Upper lobe of left lung (tissue), 4 donors: ENCODE measurements around the gene GAST.
A peak's percentile ranks its signal among the peaks of the same experiment; 100 is the strongest.

ENCODE experiments used
- CTCF ChIP-seq, 6 experiments: fragments of 450-650 bp in 4 of 6; fragments of 200-600 bp in 2 of 6; sonication (generic) in 2 of 6; IDR thresholded peaks; one replicate each; pipeline ENCODE4 v1.5.1; 2016 to 2019; ENCODE audit warnings: antibody characterized with exemption in 6 of 6
- EP300 ChIP-seq, 4 donors: sonication (generic); formaldehyde crosslinking; IDR thresholded peaks; one replicate each; pipeline ENCODE4 v1.5.1; 2017; ENCODE audit warnings: antibody characterized with exemption in 4 of 4, control low read depth in 2 of 4
- POLR2A ChIP-seq, 4 donors: fragments of 450-650 bp; IDR thresholded peaks; one replicate each; pipeline ENCODE4 v1.5.1; 2016 to 2017; ENCODE audit warnings: antibody characterized with exemption in 4 of 4, mild to moderate bottlenecking in 2 of 4
- POLR2AphosphoS5 ChIP-seq, 2 donors: sonication (generic); formaldehyde crosslinking; IDR thresholded peaks; one replicate each; pipeline ENCODE4 v1.5.1; 2017; ENCODE audit warnings: antibody characterized with exemption in 2 of 2

GRCh38 chr17:41666708-41667279 lies 45.3 kb upstream of the GAST start:
- peak; percentile 81 to 98 (median 96) for TF ChIP-seq CTCF (IDR thresholded peaks at IDR 0.05)
- peak; percentile 1 to 33 for TF ChIP-seq POLR2AphosphoS5 (IDR thresholded peaks at IDR 0.05)
- peak in 1 of 4 donors; percentile 20 for TF ChIP-seq POLR2A (IDR thresholded peaks at IDR 0.05)
- TF ChIP-seq EP300 (IDR thresholded peaks at IDR 0.05): no peak
